HG02763 (cell line): ENCODE results near the gene CPLANE2.
"Not testable (repeated sequence)": the region's sequence is repeated elsewhere in the genome, so short reads cannot be mapped to it uniquely, and the experiment has no call there.

ENCODE experiments used
- ATAC-seq: cut with Tn5 transposase; IDR thresholded peaks from one replicate; pipeline ENCODE4 v1.9.1; 2021; ENCODE audit warnings: mild to moderate bottlenecking, moderate library complexity; ENCODE audit not compliant: unreplicated experiment

CPLANE2 gene

DNA sequence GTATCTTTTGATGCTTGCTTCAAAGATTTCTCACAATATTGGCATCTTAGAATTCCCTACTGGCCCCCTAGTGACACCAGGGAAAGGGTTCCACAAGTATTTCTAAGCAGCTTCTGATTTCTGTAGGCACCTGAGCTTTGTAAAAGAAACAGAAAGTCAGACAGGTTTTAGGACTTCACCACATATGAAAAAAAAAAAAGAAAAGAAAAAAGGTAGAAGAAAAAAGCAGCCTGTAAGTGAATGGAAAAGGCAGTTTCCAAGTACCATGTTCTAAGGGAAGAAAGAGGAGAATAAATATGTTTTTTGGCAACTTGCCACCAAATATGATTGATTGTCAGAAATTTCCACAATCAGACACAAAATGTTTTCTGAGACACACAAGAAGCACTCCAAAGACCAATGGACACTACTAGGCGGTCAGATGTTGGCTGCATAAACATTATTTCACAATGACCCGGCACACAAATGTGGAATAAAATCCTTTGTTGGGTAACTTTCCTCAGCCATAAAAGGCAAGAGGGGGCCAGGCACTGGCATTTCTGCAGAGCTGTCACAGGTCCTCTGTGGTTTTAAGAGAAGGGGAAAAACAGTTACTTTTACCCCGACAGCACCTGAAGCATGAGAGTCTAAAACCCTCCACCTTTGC lies 12.7 kb upstream of the CPLANE2 start:
- no peak for ATAC-seq

DNA sequence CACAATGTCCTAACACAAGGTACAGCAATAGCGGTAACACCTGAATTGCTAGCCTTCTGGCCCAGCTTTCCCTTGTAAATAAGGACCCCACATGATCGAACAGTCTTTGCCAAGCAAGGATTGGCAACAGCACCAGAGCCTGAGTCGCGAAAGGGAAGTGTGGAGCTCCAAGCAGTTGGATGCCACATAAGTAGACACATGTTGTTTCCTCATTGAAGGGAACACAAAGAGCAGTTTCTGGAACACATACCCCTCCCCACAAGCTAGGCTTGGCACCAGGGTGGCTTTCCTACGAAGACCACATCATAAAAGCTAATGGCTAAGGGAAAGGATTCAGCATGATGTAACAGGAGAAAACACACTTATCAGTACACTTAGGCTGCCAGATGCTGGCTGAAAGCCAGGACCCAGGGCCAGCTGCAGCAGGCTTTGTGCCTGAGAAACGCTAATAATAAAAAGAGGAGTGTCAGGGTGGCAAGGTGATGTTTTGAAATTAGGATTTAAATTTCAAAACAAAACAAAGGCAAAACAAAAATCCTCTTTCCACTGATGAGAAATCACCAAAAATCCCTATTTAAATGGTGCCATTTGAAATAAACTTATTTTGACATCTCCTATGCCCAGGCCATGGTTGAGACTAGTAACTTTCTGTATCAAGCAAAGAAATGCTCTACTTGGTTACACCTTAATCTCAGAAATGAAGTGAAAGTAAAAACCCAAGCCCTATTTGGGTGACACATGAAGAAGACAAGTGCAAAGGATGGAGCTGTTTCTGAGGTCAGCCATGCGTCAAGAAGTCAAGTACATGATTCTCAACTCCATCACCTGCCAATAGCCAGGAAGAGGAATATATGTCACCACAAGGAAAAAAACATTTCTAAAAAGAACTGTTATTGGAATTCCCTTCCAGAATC lies 11.9 kb upstream of the CPLANE2 start:
- ATAC-seq, result no peak

DNA sequence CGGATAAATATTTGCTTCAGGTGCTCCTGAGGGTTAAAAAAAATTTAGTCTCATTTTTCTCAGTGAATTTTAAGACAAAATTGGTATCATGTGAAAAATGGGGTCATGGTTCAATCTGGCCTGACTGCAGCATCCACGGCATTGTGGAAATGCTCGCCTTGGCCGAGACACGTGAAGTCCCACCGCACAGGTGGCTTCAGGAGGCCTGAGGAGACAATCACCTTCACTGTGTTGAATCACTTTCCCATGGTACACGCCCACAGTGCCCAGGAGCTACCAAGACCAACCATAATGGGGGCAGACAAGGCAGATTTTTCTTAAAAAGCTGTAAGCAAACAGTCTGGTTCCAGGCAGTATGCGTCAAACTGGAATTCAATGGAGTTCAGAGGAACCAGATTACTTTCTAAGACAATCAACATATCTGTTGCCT lies 11.0 kb upstream of the CPLANE2 start:
- ATAC-seq, result no peak

DNA sequence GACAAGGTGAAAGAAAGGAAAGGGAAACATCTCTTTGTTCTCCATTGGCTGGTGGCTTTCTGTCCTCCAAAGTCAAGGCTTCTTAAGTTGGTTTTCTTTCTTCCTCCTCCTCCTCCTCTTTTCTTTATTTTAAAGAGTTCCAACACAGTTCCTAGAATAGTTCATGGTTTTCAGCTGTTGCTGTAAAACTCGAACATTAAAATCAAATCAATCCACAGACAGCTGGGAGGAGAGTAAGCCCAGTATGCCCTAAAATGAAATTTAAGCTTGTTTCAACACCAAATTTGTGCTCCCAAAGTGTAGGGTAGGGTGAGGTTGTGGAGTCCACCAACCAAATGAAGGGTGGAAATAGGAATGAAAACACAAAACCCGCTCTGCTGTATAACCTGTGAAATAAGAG lies 10.5 kb upstream of the CPLANE2 start:
- no peak for ATAC-seq

GRCh38 chr1:16246961-16247360 lies 10.0 kb upstream of the CPLANE2 start:
- no peak for ATAC-seq

DNA sequence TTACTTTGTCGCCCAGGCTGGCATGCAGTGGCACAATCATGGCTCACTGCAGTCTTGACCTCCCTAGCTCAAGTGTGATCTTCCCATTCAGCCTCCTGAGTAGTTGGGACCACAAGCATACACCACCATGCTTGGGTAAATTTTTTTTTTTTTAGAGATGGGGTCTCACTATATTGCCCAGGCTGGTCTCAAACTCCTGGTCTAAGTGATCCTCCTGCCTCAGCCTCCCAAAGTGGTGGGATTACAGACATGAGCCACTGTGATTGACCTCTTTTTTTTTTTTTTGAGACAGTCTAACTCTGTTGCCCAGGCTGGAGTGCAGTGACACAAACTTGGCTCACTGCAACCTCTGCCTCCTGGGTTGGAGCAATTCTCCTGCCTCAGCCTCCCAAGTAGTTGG lies 9.3 kb upstream of the CPLANE2 start:
- not testable (repeated sequence) for ATAC-seq

- ATAC-seq, result no peak
These were observed 8.7 kb upstream of the CPLANE2 start for GRCh38 chr1:16245476-16246196.

DNA sequence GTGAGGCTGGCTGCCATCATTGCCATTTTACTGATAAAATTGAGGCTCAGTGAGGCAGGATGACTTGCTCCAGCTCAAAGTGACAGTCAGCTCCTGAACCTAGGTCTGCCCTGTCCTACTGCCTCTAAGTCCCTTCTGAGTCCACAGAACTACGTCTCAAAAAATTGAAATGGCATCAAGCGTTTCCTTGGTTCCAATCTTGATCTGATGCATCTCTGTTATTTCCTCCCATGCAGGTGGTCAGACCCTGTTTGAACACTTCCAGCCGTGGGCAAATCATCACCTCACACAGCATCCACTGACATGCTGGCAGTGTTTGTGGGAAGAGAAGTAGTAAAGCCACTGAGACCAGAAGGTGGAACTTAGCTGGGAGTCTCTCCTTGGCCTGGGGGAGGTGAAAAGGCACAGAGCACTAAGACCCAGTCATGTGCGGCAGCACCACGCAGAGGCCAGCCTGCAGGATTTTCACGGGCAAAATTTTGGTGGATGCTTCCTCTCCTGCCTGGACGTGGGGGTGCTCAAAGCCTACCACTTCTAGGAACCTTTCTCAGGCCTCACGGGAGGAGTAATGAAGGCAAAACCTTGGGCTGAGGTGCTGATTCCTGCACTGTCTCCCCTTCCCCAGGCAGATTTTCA lies 7.8 kb upstream of the CPLANE2 start:
- no peak for ATAC-seq

DNA sequence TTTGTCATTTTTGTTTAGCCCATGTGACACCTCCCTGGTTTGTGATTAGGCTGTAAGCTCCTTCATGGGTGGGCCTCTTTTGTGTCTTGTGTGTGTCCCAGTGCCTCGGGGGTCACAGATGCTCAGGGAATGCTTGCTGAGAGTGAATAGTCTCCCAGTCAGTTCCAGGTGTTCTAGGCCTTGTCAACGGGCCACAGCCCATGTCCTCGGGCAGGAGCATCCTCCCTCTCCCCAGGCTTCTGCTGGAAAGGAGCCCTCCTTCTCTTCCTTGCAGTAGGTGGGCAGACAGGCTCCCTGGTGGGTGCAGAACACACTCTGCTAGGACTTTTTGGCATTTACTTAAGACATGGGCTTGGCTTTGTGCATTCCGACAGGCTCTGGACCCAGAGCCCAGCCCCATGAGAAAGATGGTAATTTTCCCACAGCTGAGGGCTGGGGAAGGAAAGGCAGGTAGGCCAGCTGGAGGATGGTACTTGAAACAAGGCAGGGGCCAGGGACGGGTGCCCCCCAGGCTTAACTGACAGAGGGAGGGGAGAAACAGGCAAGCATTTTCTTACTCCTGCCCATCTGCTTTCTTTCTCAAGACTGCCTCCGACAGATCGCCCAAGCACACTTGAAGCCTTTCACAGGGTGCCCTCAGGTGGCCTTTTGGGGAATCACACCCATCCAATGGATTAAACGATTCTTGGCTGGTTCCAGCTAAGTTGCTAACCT lies 7.1 kb upstream of the CPLANE2 start:
- ATAC-seq, result no peak

GRCh38 chr1:16243215-16243610 lies 6.2 kb upstream of the CPLANE2 start:
- no peak for ATAC-seq

GRCh38 chr1:16242556-16243214 lies 5.7 kb upstream of the CPLANE2 start:
- no peak for ATAC-seq

- no peak for ATAC-seq
These were observed 4.3 kb upstream of the CPLANE2 start for GRCh38 chr1:16241221-16241708.

DNA sequence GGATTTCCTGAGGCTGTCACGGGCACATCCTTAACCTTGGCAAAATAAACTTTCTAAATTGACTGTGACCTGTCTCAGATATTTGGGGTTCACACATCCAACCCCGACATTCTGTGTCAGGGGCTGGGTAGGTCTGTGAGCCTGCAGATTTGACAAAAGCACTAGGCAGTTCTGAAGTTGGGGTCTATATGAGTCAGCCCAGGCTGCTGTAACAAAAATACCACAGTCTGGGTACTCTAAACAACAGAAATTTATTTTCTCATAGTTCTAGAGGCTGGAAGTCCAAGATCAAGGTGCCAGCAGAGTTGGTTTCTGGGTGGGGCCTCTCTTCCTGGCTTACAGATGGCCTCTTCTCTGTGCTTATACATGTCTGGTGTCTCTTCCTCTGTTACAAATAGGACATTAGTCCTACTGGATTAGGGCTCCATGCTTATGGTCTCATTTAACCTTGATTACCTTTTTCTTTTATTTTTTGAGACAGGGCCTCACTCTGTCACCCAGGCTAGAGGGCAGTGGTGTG lies 3.0 kb upstream of the CPLANE2 start:
- ATAC-seq, result no peak

DNA sequence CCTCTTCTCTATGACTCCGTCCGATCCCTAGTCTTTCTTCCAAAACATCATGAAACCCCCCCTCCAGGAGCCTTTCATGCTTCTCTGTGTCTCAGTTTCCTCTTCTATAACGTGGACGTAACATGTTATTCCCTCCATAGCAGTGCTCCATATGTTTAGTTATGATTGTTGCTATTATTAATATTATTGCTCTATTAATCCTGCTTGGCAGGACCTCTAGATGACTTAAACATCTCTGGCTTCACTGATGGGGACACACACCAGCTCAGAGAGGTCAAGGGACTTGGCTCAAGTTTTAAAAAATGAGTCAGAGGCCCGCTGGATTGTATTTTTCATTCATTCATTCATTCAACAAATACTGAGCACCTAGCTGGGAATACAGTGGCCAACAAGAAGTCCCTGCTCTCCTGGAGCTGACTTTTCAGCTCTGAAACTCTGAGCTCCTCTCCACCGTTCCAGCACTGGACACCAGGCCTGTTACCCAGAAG lies 404 bp upstream of the CPLANE2 start:
- ATAC-seq, result no peak

DNA sequence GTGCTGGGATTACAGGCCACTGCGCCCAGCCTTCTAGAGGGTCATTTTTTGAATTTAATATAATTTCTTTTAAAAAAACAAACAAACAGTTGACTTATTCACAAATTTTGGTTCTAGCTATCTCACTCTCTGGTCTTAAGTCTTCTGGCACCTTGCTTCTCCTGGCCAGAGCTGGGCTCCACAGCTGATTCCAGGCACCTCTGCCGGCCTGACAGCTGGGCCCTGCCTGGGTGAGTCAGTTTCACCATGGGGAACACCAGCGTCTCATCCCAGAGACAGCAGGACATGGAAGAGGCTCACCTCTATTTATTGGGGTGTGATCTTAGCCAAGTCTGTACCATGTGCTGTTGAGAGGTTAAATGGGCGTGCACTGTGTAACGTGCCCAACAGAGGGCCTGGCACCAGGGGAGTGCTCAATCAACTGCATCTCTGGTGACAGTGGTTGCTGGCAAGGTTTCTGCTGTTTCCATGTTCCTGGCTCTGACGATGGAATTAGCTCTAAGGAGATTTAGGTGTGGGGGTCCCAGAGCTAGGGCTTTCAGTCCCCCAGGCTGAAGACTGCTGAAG lies 956 bp downstream of the CPLANE2 start:
- ATAC-seq, result peak; percentile 31

GRCh38 chr1:16235347-16235746 lies 1.6 kb downstream of the CPLANE2 start:
- no peak for ATAC-seq

DNA sequence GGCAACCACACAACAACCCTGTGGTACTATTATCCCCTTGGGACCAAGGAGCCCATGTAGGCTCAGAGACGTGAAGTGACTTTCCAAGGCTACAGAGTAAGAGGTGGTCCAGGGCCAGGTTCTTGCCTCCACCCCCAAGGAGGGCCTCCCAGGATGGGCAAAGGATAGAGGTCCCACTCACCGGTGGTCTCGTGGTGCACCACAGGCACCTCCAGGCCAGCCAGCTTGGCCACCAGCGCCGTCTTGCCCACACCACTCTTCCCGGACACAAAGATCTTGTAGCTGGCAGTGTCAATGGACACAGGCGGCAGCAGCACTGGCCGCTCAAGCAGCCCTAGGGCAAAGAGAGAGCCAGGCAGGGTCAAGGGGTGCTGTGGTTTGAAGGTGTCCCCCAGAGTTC lies 3.6 kb downstream of the CPLANE2 start:
- no peak for ATAC-seq

DNA sequence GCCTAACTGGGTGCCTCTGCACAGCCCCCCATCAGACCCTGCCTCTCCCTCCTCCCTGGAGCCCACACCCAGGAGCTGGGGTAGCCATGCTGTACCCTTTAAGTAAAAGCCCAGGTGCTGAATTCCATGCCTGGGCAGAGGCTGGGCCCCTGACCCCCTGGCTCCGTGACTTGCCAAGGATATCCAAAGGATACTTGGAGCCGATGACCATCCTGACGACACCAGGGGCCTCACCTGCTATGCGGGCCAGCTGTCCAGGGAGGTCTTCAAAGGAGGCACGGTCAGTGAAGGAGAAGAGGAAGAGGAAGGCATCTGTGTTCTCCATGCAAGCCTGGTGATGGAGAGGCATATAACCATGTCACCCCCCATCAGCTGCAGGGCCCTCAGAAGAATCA lies 4.7 kb downstream of the CPLANE2 start:
- no peak for ATAC-seq
